Measurements from ENCODE around the gene RICTOR. TPM values are rescaled to one million over a fixed set of nuclear protein-coding genes. Genes with fewer than 3 reads are reported as not detected.

RICTOR gene
- polyA plus RNA-seq, 3 donors: 3.5 to 12.8 (median 7.0) TPM

DNA sequence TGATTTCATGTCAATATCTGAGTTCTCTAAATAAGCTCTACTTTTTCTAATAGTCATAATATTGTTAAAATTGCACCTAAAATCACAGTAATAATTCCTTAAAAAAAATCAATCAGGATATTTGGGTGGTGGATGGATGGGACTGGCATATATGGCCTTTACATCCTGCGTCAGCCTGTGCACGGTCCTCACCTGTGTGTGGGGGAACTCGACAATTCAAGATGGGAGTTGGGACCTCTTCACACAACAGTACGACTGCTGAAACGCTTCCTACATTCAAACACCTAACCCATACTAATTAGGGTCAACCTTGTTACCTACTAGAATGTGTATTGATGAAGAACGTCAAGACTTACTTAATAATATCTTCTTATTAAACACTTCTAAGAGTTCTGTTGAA, 137.9 kb downstream of the RICTOR start:
- H3K36me3 ChIP-seq (replicated peaks in 1 of 2; ENCODE audit: control insufficient read depth in 1 of 2, insufficient read depth in 2 of 2, low read length in 2 of 2): peaks cover 17 to 39% of the 10 kb centered on the region in 2 donors
- no peak overlapping the region for H3K4me3 ChIP-seq (replicated peaks in 1 of 3; ENCODE audit: low read depth in 2 of 3, low read length in 3 of 3)
- no peaks in the 10 kb centered on the region for H3K79me2 ChIP-seq (ENCODE audit: insufficient read depth, low read length)
- Mint-ChIP-seq H3K27ac (no peak overlapping the region), H3K4me3 (no peak overlapping the region), H3K9me3 (peaks cover 0 to 2% (median 0%) of the 10 kb centered on the region in 7 donors), H3K36me3 (peaks cover 20 to 32% of the 10 kb centered on the region in 2 donors), H3K4me1 (no peaks in the 10 kb centered on the region), H3K27me3 (ENCODE audit: low read depth in 3 of 3) (peaks cover 0 to 9% (median 2%) of the 10 kb centered on the region in 3 donors)
- no peak overlapping the region for H3K4me2 ChIP-seq (replicated peaks; ENCODE audit: extremely low read depth, low read length, poor library complexity, severe bottlenecking)
- H2AFZ ChIP-seq (ENCODE audit: insufficient read depth, low read depth, low read length, poor library complexity, severe bottlenecking): no peak overlapping the region
- H3K27me3 ChIP-seq (ENCODE audit: control insufficient read depth in 2 of 2, insufficient read depth in 2 of 2, low read length in 2 of 2): peaks cover 0 to 3% of the 10 kb centered on the region in 2 donors
- no peak overlapping the region for H3K9ac ChIP-seq (ENCODE audit: insufficient read depth, low read length, poor library complexity, severe bottlenecking)
- no peaks in the 10 kb centered on the region for H3K9me3 ChIP-seq (replicated peaks in 1 of 2; ENCODE audit: control insufficient read depth in 1 of 2, insufficient read depth in 1 of 2, low read length in 2 of 2)
- WGBS (ENCODE audit: insufficient coverage): no CpG with 5 or more reads among the region's 6 CpGs
- TF ChIP-seq, protein P1, sequence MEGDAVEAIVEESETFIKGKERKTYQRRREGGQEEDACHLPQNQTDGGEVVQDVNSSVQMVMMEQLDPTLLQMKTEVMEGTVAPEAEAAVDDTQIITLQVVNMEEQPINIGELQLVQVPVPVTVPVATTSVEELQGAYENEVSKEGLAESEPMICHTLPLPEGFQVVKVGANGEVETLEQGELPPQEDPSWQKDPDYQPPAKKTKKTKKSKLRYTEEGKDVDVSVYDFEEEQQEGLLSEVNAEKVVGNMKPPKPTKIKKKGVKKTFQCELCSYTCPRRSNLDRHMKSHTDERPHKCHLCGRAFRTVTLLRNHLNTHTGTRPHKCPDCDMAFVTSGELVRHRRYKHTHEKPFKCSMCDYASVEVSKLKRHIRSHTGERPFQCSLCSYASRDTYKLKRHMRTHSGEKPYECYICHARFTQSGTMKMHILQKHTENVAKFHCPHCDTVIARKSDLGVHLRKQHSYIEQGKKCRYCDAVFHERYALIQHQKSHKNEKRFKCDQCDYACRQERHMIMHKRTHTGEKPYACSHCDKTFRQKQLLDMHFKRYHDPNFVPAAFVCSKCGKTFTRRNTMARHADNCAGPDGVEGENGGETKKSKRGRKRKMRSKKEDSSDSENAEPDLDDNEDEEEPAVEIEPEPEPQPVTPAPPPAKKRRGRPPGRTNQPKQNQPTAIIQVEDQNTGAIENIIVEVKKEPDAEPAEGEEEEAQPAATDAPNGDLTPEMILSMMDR (IDR thresholded peaks at IDR 0.05): no peak
- H3K27ac ChIP-seq (ENCODE audit: low read depth in 1 of 2, low read length in 2 of 2): no peak overlapping the region
- H3K4me1 ChIP-seq (ENCODE audit: control insufficient read depth in 1 of 2, insufficient read depth in 2 of 2, low read length in 2 of 2): no peaks in the 10 kb centered on the region
- no peak for DNase-seq
- intact Hi-C loops (cut with micrococcal nuclease): no loop called here
- no peaks in the 10 kb centered on the region for H4K20me1 ChIP-seq (ENCODE audit: insufficient read depth, low read length)

DNA sequence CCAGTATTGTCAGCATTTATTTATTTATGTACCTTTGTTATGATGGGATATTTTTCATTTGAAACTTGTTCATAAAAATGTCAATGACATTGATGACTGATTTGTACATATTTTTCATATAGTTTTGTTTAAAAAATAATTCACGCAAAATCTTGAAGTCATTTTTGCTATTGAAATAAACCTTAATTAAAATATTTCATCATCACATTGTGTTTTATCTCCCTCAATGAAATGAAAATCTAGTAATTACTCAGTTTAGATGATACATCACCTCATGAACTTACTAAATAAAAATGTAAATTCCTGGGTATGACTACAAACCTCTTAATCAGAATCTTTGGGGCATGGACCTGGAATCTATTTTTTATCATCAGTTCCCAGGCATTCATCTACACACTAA, 138.8 kb downstream of the RICTOR start:
- TF ChIP-seq, protein P1 (IDR thresholded peaks at IDR 0.05): no peak
- H3K4me3 Mint-ChIP-seq: no peak overlapping the region
- WGBS (ENCODE audit: insufficient coverage): no CpG with 5 or more reads among the region's 1 CpG

More for the DNA sequence above, 138.8 kb downstream of the RICTOR start:
- Histone ChIP-seq H3K27me3 (ENCODE audit: control insufficient read depth in 2 of 2, insufficient read depth in 2 of 2, low read length in 2 of 2) (peaks cover 0 to 4% of the 10 kb centered on the region in 2 donors), H3K27ac (ENCODE audit: low read depth in 1 of 2, low read length in 2 of 2) (no peak overlapping the region), H4K20me1 (ENCODE audit: insufficient read depth, low read length) (no peaks in the 10 kb centered on the region), H3K4me3 (replicated peaks in 1 of 3; ENCODE audit: low read depth in 2 of 3, low read length in 3 of 3) (no peak overlapping the region), H3K36me3 (replicated peaks in 1 of 2; ENCODE audit: control insufficient read depth in 1 of 2, insufficient read depth in 2 of 2, low read length in 2 of 2) (peaks cover 8 to 30% of the 10 kb centered on the region in 2 donors), H3K9ac (ENCODE audit: insufficient read depth, low read length, poor library complexity, severe bottlenecking) (no peak overlapping the region), H3K79me2 (ENCODE audit: insufficient read depth, low read length) (no peaks in the 10 kb centered on the region), H3K4me1 (ENCODE audit: control insufficient read depth in 1 of 2, insufficient read depth in 2 of 2, low read length in 2 of 2) (no peaks in the 10 kb centered on the region), H2AFZ (ENCODE audit: insufficient read depth, low read depth, low read length, poor library complexity, severe bottlenecking) (no peak overlapping the region), H3K9me3 (replicated peaks in 1 of 2; ENCODE audit: control insufficient read depth in 1 of 2, insufficient read depth in 1 of 2, low read length in 2 of 2) (no peaks in the 10 kb centered on the region), H3K4me2 (replicated peaks; ENCODE audit: extremely low read depth, low read length, poor library complexity, severe bottlenecking) (no peak overlapping the region)
- Mint-ChIP-seq H3K36me3 (peaks cover 16 to 28% of the 10 kb centered on the region in 2 donors), H3K27me3 (ENCODE audit: low read depth in 3 of 3) (peaks cover 1 to 11% (median 3%) of the 10 kb centered on the region in 3 donors), H3K4me1 (no peaks in the 10 kb centered on the region), H3K9me3 (peaks cover 0 to 2% (median 0%) of the 10 kb centered on the region in 7 donors), H3K27ac (no peak overlapping the region)
- DNase-seq: no peak
- intact Hi-C loops (cut with micrococcal nuclease): no loop called here

Data from CD14-positive monocyte (primary cell).